CD4-positive, alpha-beta T cell treated with Interleukin-6 for 4 hours (primary cell): ENCODE results near the gene RTN4.
"Not testable (repeated sequence)": the region's sequence is repeated elsewhere in the genome, so short reads cannot be mapped to it uniquely, and the experiment has no call there.

Source experiments
- DNase-seq: peaks from one replicate; pipeline ENCODE4 v3.0.0-alpha.2; 2020; ENCODE audit warnings: mixed read lengths

The RTN4 gene

GRCh38 chr2:55003706-55004639 is 46.3 kb downstream of the RTN4 start:
- no peak for DNase-seq

GRCh38 chr2:55001716-55002115 is 48.5 kb downstream of the RTN4 start:
- no peak for DNase-seq

- no peak for DNase-seq
Measured at GRCh38 chr2:55000341-55000740, 49.9 kb downstream of the RTN4 start.

- DNase-seq = no peak
Measured at GRCh38 chr2:54999182-54999581, 51.1 kb downstream of the RTN4 start.

- DNase-seq = no peak
Measured at GRCh38 chr2:54997826-54998225, 52.4 kb downstream of the RTN4 start.

- no peak for DNase-seq
Measured at GRCh38 chr2:54995553-54995952, 54.7 kb downstream of the RTN4 start.

GRCh38 chr2:54990694-54991093 is 59.6 kb downstream of the RTN4 start:
- DNase-seq = not testable (repeated sequence)

- DNase-seq = no peak
Measured at GRCh38 chr2:54988612-54989011, 61.6 kb downstream of the RTN4 start.

GRCh38 chr2:54986264-54986663 is 64.0 kb downstream of the RTN4 start:
- no peak for DNase-seq

- DNase-seq = no peak
Measured at GRCh38 chr2:54984476-54984875, 65.8 kb downstream of the RTN4 start.

GRCh38 chr2:54983345-54984220 is 66.7 kb downstream of the RTN4 start:
- DNase-seq = no peak

- DNase-seq = no peak
Measured at GRCh38 chr2:54981385-54981784, 68.9 kb downstream of the RTN4 start.

GRCh38 chr2:54979321-54980044 is 70.8 kb downstream of the RTN4 start:
- DNase-seq = no peak

- no peak for DNase-seq
Measured at GRCh38 chr2:54977149-54977548, 73.1 kb downstream of the RTN4 start.

- DNase-seq = no peak
Measured at GRCh38 chr2:54975598-54976492, 74.4 kb downstream of the RTN4 start.

- DNase-seq = no peak
Measured at GRCh38 chr2:54975175-54975574, 75.1 kb downstream of the RTN4 start.

GRCh38 chr2:54969940-54970338 is 80.3 kb downstream of the RTN4 start:
- DNase-seq = no peak

- DNase-seq = no peak
Measured at GRCh38 chr2:54969295-54969939, 80.8 kb downstream of the RTN4 start.

GRCh38 chr2:54968561-54969218 is 81.6 kb downstream of the RTN4 start:
- no peak for DNase-seq

- DNase-seq = no peak
Measured at GRCh38 chr2:54967759-54968365, 82.4 kb downstream of the RTN4 start.
